GM19240 (cell line): ENCODE results near the gene NELFA.

ENCODE experiments used
- DNase-seq: peaks from one replicate; pipeline ENCODE4 v3.0.0; 2011; ENCODE audit warnings: low spot score; ENCODE audit not compliant: insufficient read length

NELFA gene

DNA sequence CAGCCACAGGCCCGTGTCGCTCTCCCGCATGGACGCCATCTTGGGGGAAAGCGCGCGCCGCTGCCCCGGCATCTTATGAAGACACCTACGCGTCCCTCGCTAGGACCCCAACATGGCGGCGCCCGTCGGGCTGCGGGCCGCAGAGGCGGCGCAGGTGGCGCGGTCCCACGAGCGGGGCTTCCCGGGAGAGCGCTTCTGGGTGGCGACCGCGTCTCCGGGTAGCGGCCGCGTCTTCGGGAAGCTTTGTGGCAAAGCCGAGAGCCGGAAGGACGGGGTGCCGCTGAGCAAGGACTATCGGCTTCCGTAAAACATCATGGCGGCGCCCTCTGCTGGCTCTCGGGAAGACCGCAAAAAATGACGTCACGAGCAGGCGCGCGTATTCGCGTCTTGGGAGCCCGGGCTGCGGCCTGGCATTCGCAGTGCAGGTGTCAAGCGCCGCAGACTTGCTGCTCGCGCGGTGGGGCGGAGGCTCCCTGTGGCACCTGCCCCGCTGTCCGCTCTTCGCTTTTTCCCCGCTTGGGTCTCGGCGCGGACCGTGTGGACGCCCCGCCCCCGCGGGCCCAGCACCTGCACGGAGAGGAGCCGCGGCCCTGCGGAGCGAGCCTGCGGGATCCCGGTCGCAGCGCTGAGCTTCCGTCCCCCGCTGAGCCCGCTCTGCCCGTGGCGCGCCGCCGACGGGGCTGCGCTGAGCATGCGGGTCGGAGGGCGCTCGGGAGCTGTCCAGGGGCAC is at the start of gene NELFA:
NELFA (minus strand) TSS at position 54 of the 730 bp plus-strand sequence; CDS start at position 39, 15 bp downstream.
- peak; percentile 86 for DNase-seq

DNA sequence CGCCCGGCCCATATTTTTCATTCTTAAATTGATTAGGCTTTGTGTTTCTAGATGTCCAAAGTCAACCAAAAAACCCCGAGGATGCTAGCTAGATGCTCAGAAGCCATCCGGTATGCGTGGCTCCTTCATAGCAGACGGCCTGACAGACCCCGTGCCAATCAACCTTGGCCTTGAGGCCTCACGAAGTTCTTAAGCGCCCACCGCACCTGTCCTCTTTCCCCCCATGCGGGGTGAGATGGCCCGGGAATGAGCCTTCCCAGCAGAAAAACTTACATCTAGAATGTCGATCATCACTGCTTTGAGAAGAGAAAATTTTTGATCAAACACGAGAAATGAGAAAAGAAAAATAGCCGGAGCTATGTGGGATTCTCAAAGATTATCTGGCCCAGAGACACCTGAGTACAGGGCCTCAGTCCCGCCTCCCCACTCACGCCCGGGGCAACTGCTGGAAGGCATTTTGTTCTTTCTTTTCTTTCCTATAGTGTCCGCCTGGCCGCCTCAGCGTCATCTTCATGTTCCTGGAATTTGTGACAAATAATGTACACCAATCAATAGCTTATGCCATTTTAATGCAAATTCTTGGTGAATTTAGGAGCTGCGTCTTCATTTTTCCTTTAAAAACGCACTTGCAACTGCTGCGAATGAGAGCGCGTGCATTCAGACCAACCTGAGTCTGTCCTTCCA is 48.8 kb upstream of the NELFA start:
- no peak for DNase-seq

DNA sequence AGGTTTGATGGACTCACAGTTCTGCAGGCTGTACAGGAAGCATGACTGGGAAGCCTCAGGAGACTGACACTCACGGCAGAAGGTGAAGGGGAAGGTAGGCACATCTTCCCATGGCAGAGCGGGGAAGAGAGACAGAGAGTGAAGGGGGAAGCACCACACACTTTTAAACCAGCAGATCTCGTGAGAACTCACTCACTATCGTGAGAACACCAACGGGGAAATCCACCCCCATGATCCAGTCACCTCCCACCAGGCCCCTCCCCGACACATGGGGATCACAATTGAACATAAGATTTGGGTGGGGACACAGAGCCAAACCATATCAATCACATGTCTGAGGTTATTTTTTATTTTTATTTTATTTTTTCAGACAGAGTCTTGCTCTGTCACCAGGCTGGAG is 45.4 kb upstream of the NELFA start:
- no peak for DNase-seq

DNA sequence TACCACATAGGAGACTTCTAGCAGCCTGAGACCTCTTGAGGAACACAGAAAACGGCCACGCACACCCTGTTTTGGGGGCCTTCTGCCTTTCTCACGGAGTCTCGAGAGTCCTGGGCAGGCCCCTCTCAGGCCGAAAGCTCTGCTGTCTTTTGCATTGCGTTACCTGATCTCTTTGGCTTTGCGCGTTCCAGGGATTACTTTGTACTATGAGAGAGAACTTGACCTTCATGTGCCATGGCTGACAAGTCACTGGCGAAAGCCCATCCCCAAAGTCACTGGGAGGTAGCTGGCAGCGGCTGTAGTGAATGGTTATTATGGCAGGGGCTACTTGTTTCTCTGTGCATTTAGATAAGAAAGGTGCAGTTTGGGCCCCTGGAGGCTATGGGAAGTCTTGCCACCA is 42.3 kb upstream of the NELFA start:
- DNase-seq = no peak

DNA sequence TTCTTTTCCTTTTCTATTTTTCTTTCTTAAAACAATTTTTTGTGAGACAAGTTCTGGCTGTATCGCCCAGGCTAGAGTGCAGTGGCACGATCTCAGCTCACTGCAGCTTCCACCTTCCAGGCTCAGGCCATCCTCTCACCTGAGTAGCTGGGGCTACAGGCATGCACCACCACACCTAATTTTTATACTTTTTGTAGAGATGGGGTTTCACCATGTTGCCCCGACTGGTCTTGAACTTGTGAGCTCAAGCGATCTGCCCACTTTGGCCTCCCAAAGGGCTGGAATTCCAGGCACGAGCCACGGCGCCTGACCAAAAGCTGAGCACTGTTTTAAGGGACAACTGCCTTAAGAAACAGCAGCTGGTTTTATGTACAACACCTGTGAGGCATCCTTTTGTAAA is 41.0 kb upstream of the NELFA start:
- DNase-seq = no peak

DNA sequence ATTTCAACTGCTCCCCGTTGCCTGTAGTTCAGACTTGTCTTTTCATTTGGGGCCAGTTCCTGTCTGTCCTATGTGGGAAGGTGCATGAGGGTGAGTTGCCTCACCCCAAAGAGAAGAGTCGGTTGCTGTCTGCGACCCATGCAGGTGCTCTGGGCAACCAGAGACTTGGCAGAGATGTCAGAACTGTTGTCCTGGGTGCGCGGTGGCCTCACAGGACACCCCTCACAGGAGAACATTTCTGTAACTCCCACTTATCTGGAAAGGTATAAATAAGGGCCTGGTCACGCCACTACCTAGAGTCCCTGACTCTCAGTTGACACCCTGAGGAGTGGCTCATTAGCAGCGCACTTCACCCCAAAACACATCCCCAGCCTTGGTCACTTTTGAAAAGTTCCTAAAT is 40.6 kb upstream of the NELFA start:
- no peak for DNase-seq

DNA sequence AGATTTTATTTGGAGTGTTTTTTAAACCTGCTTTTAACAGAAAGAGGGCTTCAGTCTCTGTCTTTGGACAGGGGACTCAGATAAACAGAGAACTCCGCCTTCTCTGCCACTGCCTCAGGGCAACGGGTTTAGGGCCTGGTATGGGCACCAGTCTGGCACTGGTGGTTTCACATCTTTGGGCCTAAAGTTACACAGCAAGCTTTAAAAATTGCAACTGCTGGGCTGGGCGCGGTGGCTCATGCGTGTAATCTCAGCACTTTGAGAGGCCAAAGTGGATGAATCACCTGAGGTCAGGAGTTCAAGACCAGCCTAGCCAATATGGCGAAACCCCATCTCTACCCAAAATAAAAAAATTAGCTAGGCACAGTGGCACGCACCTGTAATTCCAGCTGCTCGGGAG is 40.1 kb upstream of the NELFA start:
- no peak for DNase-seq

DNA sequence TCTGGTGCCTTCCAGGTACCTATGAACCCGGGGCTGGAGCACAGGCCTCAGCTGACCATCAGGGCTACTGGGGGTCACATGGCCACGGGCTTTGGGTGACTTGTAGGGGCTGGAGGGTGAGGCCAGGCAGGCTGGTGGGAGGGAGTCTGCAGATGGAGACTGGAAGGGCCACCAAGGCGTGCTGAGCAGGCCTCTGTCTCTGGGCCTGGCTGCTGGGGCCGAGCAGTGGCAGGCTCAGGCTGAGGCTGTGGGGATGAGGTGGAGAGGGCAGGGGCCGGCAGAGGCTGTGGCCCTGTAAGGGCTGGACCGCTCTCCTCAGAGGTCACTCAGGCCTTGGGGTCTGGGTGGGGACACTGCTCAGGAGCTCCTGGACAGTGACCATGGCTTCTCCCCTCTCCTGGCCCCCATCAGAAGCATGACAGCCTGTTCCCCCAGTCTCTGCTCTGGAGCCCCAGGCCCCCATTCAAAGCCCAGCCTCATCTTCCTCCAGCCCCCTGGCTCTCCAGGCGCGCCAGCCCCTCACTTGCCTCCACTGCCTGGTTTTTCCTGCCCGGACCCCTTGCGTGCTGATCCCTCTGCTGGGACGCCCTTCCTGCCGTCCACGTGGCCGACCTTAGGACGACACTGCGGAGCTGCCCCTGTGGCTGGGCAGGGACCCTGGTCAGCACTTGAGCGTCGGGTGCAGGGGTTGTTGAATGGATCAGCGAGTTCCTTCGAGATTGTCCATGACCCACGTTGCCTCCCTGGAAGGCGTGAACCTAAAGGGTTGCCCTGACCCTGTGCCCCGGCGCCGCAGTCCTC is 39.2 kb upstream of the NELFA start:
- no peak for DNase-seq

DNA sequence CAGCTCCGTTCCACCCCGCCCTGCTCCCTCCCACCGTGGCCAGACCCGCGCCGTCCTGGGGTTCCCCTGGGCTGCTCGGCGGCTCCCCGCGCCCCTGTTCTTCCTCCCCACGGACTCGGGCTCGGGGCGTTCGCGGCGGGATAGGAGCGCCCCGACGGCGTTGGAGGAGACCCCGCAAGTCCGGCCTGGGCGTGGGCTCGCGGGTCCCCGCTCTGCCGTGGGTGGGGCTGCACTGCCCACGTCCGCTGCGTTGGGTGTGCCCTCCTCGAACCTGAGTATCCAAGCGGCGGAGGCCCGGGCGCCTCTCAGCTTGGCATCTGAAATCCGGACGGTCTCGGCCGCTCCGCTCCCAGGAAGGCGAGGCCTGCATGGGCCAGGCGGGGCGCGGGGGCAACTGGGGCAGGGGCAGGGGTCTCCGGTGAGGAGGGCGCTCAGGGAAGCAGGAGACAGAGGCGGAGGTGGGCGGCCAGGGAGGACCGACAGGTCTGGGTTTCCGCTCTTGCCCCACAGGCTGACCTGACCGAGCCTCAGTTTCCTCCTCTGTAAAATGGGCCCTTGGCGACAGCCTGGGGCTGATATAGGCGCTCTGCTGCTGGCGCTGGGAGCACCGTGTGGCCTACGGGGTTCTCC is 38.4 kb upstream of the NELFA start:
- no peak for DNase-seq

DNA sequence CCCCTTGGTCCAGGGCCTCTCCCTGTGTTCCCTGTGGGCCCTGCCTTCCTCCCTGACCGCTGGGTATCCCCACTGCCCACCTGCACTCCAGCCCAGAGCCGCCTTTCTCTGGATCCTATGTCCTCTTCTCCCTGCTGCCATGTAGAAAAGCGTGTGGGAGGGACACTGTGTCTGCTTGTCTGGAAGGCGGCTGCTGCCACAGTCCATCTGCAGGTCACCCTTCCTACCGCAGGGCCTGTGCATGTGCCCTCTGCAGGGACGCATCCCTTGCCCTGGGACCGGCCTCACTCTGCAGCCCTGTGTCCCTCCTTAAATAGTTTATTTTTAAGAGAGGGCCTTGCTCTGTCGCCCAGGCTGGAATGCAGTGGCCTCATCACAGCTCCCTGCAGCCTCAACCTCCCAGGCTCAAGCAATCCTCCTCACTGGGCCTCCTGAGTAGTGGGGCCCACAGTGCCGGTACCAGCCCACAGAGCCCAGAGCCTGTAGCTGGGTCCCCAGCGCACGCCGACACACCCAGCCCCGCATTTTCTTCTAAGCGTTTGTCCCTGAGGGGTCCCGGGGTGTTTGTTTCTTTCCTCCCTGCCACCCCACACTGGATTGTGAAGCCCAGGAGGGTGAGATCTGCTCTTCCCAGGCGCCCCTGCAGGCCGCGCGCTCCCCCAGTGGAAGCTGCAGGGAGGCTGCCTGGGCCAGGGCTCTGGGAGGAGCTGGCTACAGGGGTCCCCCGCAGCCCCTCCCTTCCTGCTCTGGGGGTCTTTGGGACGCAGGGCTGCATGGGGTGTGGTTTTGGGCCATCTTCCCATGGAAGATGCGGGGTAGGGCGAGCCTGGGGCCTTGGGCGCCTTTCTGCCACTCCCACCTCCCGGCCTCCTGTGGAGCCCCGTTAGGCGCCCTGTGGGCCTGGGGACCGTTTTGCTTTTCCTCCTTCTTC is 37.5 kb upstream of the NELFA start:
- DNase-seq = no peak

DNA sequence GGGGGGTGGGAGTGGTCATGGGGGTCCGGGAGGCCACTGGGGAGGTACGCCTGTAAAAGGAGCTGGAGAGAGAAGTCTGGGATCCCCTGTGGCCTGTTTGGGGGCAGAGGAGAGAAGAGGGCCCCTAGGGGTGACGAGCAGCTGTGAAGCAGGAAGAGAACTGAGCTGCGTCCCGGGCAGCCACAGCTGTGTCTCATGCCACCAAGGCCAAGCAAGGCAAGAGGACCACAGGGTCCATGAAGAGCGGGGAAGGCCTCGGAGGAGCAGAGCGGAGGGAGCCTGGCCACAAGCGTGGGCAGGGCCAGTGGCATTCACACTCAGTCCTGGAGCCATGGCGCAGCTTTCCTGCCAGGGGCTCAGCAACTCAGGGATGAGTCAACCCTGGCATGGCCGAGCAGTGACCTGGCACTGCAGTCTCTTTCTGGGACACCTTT is 36.8 kb upstream of the NELFA start:
- no peak for DNase-seq

DNA sequence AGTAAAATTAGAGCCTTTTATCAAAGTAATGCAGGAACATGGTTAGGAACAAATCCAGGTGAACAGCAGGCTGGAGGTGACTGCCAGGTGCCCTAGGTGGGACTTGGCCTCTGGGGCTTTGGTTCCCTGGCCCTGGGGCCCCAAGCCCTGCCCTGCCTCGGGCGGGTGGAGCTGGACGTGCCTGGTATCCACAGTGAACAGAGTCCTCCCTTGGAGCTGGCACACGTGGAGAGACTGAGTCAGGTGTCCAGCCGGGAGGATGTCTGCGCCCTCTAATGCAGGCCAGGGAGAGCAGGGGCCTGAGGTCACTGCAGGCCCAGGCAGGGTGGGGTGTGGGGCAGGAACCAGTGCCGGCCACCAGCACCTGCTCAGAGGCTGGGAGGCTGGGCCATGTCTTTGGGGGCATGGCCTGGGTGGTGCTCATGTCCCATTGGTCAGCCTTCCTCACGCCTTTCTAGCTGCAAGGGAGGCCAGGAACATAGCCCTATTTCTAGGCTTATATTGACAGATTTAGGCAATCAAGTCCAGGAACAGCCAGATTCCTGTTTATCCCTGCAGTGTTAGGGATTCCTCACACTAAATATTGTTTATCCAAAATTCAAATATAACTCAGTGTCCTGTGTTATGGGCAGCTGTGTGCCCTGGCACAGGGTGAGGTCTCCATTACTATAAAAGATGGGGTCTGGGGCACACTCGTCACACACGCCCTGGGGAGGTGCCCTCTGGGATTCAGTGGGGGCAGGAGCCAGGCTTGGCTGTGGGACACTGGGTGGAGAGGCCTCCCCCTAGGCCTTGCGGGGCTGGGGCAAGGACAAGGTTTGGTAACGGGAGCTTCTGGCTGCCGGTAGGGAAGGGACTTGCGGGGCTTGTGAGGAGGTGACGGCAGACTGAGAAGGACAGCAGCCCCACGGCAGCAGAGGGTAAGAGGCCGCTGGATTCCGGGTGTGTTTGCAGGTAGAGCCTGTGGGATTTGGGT is 36.1 kb upstream of the NELFA start:
- no peak for DNase-seq

DNA sequence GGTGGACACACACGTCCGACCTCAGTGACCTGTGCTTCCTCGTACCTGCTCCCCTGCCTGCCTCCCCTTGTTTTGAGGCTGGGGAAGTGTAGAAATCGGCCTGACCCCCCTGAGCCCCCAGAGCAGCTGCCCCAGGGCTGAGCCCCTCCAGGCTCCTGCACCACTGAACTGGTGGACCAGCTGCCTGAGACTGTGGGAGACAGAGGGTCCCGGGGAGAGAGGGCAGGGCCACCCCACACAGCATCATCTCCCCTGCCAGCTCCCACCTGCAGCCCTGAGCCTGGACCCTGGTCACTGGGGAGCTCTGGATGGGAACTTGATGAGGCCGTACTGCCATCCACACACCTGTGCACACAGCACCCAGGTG is 35.3 kb upstream of the NELFA start:
- DNase-seq = no peak

DNA sequence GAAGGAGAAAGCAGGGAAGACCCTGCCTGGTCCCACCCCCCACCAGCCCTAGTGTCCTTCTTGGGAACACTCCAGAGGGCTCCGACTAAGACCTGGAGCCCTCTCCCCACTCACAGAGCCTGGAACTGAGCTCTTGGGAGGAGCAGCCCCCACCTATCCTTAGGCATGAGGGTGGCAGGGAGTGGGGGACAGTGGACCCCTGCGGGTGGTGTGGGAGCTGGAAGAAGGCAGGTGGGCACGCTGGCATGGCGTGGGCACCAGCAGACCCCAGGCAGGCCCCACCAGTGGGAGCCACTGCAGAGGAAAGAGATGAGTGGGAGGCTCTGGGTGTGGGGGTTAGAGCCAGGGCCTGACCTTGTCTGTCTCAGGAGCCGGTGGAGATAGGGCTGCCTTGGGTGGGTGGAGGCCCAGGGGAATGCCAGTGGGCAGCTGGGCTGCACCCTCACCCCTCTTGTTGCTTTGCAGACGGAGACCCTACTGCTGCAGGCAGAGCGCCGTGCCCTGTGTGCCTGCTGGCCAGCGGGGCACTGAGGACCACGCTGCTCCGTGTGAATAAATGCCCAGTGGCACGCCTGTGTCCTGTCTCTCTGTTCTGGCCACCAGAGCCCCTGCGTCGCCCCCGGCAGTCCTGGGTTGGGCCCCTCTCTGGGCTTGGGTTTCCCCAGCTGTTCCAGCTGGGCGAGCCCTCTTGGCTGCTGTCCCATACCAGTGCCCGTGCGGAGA is 34.8 kb upstream of the NELFA start:
- DNase-seq = no peak

DNA sequence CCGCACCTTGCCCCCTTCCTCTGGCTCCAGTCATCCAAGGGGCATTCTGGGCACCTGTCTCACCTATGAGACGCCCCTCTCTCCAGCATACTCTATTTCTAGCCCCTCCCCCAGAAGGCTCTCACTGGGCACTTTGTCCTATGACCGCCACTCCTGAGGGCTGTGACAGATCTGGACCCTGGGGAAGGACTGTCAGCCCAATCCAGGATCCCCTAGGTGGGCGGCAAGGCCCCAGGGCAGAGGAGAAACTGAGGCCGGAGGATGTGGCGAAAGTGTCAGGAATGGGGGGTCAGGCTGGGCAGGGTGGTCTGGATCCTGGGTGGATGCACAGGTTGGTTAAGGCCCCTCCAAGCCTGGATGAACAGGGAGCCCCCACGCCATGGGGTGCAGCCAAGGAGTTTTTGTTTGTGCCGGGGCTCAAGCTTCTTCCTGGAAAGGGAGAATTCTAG is 34.2 kb upstream of the NELFA start:
- no peak for DNase-seq

DNA sequence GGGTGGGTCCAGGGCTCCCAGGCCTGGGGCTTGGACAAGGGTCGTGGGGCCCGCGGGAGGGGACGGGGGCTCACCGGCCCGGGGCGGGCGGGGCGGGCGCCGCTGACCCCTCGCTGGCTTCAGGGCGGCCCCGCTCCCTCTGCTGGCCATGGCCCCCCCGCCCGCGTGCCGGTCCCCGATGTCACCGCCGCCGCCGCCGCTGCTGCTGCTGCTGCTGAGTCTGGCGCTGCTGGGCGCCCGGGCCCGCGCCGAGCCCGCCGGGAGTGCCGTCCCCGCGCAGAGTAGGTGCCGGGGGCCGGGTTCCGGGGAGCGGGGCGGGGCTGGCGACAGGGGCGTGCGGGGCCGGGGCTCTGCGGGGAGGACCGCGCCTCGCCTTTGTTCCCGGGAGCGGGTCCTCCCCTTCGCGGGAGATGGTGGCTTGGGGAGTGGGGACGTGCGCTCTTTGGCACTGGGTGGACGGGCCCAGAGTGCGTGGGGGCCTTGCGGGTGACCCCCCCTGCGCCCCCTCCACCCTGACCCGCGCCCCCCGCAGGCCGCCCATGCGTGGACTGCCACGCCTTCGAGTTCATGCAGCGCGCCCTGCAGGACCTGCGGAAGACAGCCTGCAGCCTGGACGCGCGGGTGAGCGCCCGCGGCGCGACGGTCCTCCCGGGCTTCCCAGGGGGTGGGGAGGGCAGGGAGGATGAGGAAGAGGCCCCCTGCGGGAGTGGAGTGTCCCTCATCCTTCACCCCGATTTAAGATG is 33.6 kb upstream of the NELFA start:
- no peak for DNase-seq

DNA sequence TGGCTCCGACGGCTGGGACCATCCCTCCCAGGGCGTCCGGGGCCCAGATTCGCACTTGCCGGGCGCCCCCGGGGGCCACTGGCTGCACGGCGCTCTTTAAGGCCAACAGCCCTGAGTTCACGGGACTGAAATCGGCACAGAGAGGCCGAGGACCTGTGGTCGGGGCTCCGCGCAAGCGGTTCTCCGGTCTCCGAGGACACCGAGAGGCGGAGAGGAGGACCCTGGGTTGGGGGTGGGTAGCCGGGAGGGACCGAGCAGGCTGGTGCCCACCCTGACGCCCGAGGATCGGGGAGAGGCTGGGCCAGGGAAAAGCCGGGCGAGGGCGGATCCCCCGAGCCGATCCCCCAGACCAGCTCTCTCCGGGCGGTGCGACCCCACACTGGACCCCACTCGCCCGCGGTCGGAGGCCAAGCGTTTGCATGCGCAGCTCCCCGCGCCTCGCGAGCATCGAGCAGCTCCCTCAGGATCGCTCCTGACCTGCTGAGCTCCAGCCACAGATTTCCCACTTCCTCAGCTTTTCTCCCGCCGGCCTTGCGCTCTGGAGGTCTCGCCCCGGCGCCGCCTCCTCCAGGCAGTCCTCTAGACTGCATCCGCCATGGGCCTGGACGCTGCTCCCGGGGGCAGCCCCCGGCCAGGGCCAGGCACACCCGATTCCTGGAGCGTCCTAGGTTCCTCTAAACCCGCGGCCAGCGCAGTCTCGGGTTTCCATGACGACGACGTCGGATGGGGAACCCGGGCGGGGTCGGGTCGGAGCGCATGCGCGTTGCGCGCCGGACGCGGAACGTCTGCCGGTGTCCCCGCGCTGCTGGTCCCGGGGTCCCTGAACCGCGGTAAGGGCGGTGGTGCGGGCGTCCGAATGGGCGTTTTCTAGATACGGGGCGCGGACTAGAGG is 32.7 kb upstream of the NELFA start:
- DNase-seq = peak; percentile 92
